GM19397 (cell line): ENCODE results near the gene BCAS1.

Experiments used
- ATAC-seq: cut with Tn5 transposase; IDR thresholded peaks from one replicate; pipeline ENCODE4 v1.9.1; 2021; ENCODE audit warnings: mild to moderate bottlenecking, moderate library complexity; ENCODE audit not compliant: unreplicated experiment

Gene BCAS1

DNA sequence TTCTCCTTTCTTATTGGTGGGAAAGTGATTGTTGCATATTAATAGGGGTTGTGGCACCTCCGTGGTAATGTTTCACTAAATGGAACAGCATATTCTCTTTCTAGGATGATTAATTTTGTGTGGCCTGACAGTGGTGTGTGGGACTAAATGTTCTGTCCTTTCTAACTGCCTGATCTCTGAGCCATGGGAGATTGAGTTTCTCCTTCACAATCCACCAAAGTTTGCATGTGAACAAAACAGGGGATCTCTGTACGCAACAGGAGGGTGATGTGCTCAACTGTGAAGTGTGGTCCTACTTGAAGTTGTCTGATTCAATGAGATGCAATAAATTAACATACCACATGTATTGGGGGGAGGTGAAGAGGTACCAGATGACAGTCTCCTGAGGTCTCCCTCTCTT is 19.3 kb downstream of the BCAS1 start:
- ATAC-seq, result no peak

DNA sequence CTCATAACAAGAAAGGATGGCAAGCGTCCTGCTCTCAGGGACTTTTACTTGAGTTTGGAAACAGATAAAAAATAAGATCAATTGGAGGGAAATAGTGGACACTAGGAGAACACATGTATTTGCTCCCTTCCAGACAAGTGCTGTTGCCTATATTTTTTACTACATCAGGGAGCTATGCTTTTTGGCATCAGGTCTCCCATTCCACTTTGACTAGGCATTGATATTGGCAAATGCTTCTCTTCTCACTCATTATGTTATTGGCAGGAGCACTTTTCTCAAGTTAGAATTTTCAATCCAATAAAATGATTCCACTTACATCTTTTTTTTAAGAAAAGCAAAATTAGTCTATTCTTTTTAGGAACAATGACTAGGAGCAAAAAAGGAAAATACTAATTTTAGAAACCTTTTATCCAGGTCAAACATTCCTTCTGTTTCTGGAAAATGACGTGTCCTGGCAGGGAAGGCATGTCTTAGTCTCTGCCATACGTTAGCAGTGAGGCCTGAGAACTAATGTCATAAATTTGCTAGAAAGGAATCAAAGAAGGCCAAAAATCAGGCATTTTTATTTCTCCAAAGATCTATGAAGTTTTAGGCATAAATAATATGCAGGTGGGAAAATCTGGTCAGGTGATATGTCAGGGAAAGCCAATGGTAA is 21.4 kb downstream of the BCAS1 start:
- ATAC-seq, result no peak

GRCh38 chr20:54048481-54048880 is 21.9 kb downstream of the BCAS1 start:
- ATAC-seq, result no peak

GRCh38 chr20:54047720-54048119 is 22.7 kb downstream of the BCAS1 start:
- no peak for ATAC-seq

- ATAC-seq, result no peak
Observed at GRCh38 chr20:54047048-54047447, 23.3 kb downstream of the BCAS1 start.

DNA sequence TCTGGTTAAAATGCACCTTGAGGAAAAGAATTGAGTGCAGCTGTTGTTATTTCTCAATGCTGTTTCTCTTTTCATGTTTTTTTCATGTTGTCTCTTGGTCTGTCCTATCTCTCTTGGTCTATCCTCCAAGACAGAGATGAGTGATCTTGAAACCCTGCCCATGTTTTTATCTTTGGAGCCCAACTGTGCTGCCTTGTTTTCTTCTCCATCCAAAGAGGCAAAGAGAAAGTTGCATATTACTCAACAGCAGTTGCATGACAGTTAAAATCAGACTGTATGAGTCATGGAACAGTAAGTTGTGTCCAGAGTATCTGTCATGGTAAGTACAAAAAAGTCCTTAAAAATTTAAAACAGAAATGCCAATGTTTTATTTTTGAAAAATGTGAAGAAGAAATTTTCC is 26.2 kb downstream of the BCAS1 start:
- ATAC-seq, result no peak

- ATAC-seq, result no peak
Observed at GRCh38 chr20:54043076-54043967, 27.1 kb downstream of the BCAS1 start.

DNA sequence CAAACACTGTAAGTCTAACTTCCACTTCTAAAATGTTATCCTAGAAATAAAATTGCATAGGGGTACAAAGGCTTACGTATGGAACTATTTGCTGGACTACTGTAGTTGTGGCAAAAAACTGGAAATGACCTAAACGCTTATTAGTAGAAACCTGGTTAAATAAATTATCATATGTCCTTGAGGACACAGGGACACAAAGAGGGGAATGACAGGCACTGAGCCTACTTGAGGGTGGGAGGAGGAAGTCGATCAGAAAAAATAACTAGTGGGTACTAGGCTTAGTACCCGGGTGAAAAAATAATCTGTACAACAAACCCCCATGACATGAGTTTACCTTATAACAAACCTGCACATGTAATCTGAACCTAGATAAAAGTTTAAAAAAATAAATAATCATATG is 28.4 kb downstream of the BCAS1 start:
- no peak for ATAC-seq

- no peak for ATAC-seq
Observed at GRCh38 chr20:54041336-54041735, 29.1 kb downstream of the BCAS1 start.

- no peak for ATAC-seq
Observed at GRCh38 chr20:54040531-54040930, 29.9 kb downstream of the BCAS1 start.

- no peak for ATAC-seq
Observed at GRCh38 chr20:54038961-54039360, 31.4 kb downstream of the BCAS1 start.

GRCh38 chr20:54037525-54037924 is 32.9 kb downstream of the BCAS1 start:
- no peak for ATAC-seq

DNA sequence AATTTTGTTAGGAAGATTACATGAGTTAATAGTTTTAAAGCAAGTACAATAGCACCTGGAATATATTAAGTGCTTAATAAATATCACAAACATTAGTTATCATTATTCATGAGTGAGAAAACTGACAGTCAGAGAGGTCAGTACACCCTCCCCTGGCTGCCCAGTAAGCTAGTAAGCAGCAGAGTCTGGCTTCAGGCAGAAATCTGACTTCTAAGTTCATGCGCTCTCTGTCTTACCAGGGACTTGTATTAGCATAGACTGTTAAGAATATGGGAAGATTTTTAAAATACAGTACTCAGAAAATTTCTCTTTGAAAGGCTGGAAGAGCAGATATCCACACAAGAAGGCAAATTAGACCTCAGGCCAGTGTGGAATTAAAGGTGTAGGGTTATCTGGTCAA is 40.8 kb downstream of the BCAS1 start:
- ATAC-seq, result no peak

DNA sequence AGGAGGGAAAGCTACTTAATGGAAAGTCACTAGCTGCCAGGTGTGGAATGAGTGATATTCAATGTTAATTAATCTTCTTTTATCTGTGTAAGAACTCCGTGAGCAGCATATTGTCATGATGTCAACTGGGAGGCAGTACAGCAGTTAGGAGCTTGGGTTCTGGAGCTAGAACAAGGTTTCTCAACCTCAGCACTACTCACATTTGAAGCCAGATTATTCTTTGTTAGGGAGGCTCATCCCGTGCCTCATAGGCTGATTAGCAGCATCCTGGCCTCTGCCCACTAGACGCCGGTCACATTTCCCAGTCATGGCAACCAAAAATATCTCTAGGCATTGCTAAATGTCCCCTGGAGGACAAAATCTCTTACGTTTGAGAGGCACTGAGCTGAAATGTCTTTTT is 41.2 kb downstream of the BCAS1 start:
- no peak for ATAC-seq

DNA sequence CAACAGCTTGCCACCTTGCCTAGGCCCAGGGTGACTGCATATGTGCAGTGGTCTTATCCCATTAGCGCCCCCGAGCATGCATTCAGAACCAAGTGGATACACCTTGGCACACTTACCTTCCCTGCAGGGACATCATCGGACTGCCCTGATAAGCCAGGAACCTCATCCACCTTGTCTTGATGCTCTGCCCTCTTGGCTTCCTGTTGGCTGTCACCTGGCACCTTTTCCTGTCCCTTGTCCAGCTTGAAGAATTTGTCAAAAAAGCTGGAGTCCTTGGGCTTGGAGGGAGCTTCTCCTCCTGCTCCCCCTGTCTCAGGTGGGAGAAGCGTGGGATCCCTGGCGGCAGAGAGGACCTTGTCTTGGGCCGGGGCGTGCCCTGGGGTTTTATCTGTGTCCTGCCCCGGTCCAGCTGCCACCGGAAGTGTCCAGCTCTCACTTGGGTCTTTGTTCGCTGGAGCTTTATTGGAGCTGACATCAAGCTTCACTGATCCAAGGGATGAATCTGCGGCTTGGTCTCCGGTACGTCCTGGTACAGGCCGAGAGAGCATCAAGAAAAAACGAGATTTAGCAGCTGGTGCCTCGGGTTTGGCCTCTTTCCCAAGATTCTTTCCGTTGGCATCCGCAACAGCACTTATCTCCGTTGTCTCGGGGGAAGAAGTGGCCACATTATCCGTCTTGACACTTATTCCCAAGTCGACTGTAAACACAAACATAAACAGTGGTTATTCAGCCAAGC is 42.0 kb downstream of the BCAS1 start:
- no peak for ATAC-seq

DNA sequence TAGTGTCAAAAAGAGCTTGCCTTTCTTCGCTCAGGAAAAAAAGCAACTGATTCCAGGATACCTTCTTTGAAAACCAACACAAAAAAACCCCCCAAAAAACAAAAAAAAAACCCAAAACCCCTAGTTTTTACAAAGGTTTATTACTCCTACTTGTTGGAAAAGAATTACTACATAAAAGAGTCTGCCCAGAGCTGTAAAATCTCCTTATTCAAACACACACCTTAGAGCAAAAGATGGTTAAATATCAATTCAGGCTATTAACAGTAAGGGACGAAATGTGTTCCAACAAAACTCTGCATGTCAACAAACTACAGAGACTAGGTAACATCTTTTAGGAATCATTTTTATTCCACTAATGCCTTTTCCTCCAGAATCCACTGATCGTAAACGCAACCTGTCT is 42.7 kb downstream of the BCAS1 start:
- no peak for ATAC-seq

GRCh38 chr20:54026295-54027064 is 43.9 kb downstream of the BCAS1 start:
- ATAC-seq, result no peak

DNA sequence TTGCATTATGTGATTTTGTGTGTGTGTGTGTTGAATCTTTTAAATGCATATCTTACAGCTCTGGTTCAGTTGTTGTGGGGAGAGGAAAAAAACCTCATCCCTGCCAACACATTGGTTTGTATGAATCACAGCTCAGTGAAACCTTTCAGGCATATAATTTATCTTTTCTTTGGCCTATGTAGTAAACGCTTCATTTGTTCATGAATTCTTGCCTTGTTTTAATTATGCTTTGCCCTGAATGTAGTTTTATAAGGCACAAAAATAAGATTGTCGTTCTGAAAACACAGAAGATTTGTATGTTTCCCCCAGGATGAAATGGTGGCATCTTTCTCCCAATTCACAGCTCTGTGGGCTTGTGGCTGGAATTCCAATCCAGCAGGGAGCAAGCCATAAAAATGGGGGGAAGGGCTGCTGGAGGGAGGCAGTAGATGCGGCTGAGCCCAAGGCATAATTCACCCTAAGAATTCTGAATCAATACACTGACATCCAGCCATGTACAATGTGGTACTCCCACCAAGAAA is 45.1 kb downstream of the BCAS1 start:
- ATAC-seq, result no peak

DNA sequence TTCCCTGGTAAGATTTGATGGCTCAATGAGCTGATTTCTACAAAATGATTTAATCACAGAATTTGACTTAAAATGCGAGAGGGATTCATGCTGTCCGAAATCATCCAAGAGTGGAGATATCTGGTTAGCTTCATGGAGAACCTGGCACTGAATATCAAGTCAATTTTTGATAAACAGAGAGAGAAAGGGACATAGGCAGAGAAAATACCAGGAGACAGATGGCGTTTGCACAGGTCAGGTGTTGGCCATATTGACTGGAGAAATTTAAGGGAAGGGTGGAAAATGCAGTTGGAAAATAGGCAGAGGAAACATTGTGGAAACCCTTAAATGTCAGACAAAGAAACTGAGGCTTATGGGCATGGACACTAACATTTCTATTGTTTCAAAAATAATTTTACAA is 47.0 kb downstream of the BCAS1 start:
- ATAC-seq, result no peak

- no peak for ATAC-seq
Observed at GRCh38 chr20:54021446-54022235, 48.8 kb downstream of the BCAS1 start.
